HTR-8/SVneo (cell line): Measurements from ENCODE around the gene TMEM174.

Experiments
- DNase-seq: peaks from one replicate; pipeline ENCODE4 v3.0.0; 2011; ENCODE audit warnings: low spot score, mixed read lengths; ENCODE audit not compliant: insufficient read length
- FAIRE-seq: peaks from 2 replicates; lab custom pipeline; 2011; peaks lifted over from hg19 to GRCh38; lab: Jason Lieb, UNC

The TMEM174 gene, protein sequence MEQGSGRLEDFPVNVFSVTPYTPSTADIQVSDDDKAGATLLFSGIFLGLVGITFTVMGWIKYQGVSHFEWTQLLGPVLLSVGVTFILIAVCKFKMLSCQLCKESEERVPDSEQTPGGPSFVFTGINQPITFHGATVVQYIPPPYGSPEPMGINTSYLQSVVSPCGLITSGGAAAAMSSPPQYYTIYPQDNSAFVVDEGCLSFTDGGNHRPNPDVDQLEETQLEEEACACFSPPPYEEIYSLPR

DNA sequence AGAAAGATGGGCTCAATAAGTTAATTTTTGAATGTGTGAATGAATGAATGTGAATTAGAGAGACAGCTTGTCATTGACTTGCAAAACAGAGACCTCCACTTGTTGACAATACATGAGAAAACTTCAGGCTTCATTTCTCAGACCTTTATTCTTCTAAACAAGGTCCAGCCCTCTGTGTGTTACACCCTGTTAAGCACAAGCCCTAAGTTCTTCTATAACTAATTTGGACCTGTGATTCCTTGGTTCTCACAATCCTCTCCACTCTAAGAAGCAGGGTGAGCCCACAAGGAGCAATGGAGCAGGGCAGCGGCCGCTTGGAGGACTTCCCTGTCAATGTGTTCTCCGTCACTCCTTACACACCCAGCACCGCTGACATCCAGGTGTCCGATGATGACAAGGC is at the start of gene TMEM174:
TSS of gene TMEM174 (plus strand) at position 243 of the 400 bp plus-strand sequence. CDS start at position 294, 51 bp downstream.
- no peak for FAIRE-seq
- no peak for DNase-seq

DNA sequence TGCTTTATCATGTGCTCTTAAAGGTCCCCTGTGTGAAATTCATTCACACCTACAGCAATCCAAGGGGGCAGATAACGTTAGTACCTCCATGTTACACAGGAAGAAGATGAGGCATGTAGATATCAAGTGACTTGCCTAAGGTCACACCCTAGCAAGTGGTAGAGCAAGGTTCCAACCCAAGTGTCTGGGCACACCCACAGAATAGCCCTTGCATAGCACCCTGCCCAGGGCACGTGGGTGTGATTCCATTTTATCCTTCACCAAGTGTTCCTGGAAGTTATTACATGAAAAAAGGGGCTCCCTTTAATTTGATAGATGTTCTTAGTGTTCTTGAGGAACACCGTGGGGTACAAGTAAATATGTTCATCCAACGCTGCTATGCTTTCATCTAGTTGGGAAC is 47.7 kb upstream of the TMEM174 start:
- DNase-seq (no peak), FAIRE-seq (no peak)

DNA sequence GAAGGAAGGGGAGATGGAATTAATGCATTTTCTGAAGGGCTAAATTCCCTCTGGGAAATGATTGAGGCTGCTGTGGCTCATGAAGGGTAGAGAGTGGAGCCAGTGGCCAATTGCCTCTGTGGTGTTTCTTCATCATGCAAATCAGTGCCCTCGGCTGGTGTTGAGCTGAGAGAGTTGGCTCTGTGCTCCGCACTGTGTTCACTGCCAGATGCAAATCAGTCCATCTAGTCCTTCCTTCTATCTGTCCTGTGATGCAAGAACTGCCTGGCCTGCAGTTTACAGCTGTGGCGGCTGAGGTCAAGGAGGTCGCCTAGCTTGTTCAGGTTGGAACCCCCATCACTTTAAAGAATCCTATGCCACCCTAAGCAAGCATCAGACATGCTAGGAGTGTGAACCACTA is 46.6 kb upstream of the TMEM174 start:
- FAIRE-seq (peak; percentile 28), DNase-seq (no peak)

DNA sequence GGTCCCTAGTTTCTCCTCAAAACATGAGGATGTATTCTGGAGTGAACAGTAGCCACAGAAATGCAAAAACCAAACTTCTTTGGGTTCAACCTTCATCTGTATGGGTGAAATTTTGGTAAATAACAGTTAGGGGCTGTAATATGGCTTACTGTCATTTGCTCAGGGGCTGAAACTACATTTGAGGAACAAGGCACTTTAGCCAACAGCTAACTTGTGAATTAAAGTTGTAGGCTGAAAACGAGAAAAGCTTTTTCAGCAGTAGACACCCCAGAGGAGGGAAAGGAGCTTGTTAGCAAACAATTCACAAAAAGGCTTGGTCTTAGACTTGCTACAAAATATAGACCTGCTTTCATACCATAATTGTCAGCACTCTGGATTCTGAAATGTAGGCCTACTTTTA is 46.0 kb upstream of the TMEM174 start:
- DNase-seq (no peak), FAIRE-seq (no peak)

DNA sequence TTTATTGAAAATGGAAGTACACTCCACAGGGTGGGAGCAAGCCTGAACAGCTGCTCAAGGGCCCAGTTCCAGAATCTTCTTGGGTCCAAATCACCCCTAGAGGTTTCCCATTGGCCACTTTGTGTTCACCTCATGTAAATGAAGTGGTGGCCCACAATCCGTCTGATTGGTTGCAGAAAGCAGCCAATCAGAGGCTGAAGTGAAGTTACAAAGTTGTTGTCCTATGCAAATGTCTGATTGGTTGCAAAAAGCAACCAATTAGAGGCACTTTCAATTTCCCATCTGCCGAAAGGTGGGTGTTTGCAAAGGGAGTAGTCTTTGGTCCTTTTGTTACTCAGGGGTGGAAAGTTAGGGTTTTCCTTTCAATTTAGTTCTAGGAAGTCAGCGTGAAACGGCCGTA is 43.9 kb upstream of the TMEM174 start:
- DNase-seq (no peak), FAIRE-seq (no peak)

DNA sequence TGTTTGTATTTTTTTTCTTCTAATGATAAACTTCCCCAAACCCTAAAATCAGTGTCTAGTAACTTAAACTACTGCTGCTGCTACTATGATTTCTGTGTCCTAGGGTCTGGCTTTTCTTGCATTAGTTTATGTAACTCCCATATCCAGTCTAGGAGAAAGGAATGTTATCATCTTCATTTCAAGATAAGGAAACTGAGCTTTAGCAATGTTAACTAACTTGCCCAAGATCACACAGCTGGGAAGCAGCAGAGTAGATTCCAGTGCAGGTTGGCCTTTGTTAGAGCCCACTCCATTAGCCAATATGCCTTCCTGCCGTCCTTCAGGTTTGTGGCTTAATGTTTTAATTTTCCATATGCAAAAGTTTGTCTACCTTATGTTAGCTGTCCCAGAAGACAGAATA is 42.2 kb upstream of the TMEM174 start:
- FAIRE-seq (no peak), DNase-seq (no peak)

DNA sequence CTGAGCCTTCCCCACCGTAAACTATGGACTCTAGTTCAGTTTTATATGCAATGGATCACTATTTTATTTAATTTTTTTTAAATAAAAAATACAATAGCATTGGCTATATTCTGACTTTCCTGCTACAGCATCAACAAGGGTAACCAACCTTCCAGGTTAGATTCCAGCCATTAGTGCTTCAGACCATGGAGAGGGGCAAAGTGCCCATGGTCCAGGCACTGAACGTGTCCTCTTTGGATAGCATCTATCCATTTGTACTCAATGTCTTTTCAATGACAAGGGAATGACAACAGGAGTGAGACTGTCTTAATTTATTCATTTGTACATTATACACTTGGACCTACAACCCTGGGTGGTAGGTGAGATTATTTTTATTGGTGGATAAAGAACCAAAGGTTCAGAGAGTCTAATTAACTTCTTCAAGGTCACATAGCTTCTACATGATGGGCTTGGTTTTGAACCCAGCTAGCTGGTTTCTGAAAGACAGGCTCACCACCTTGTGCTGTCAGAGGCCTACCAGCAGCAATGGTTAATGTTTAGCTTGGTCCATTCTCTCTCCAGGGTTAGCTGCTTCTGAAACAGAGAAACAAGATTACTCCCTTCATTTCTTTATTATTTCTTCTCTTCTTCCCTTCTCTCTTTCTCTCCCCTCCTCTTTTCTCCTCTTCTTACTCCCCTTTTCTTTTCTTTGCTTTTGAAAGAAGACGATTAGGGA is 41.1 kb upstream of the TMEM174 start:
- DNase-seq (no peak), FAIRE-seq (no peak)

DNA sequence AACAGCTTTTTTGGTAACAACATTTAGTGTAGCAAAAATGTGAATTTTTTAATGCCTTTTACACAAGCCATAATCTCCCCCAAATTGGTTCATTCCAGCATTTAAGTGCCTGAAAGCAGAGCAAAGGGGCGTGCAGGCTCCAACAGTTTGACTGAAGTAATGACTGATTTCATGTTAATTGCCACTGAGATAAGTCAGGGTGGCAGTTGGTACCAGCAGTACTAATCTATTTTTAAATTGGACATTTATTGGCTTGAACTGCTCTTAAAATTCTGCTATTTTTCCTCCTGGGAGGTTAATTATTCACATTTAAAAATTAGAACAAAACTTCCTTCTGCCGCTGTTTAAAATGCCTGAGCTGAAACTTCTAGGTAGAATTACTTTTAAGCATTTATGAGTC is 40.2 kb upstream of the TMEM174 start:
- FAIRE-seq (no peak), DNase-seq (no peak)

DNA sequence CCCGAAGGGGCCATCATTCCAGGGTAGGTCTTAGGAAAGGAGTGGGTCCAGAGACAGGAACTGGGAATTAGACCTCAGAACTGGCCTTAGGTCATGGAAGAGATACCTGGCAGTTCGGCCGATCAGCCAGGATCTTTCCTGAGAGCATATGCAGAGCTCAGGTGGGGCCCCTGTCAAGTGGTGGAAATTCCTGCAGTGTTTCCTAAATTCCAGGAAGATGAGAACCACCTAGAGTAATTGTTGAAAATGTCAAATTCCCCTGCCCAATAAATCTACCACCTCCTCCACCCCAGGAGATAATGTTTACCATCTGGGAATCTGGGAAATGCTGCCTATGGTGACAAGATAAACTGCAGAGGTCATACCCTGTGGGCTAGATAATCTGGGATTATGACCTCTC is 38.0 kb upstream of the TMEM174 start:
- FAIRE-seq (peak; percentile 33), DNase-seq (no peak)

DNA sequence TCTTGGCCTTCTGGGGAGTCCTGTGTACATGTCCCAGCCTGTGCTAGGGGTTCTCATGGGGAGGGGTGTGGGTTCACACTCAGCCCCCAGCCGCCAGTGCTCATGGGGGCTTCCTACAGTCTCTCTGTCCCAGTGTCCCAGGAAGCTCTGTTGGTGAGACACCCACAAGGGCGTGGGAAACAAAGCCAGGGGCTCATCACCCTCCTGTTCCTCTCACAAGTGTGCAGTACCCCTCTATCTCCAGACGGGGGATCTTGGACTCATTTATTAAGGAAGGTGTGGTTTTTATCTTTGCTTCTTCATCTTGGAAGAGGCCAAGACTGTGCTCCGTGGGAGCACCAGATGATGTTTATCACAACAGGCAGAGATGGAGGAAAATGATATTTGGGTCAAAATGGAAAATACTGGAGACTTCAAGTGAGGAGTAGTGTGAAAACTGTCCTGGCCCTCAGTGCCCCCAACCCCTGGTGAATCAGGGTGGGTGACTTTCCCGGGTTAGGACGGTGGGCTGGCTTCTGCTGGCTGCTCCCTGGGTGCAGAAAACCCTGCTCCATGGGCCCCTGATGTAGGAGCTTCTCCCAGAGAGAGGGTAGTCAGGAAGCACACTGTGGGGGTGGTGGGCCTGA is 37.5 kb upstream of the TMEM174 start:
- DNase-seq: peak; percentile 53
- no peak for FAIRE-seq

DNA sequence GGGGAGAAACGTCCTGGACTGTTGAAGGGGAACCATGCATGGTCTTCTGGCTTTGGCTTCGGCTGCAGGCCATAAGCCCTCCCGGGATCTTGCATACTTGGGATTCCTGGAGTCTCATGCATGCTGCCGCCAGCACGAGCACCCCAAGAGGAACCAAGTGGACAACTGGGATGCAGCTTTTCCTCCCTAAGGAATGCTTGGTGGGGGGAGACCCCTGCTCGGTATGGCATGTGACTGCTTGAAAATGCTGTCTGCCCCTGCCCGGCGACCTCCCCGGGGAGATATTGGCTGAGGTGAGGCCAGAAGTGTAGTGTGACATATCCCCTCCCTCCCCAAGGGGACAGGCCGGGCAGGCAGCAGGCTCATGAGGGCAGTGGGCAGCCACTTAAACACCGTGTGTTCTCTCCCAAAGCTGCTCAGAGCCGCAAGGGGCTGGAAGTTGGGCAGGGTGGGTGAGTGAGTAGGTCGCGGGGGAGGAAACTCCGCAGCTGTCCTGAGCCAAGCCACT is 36.9 kb upstream of the TMEM174 start:
- DNase-seq (peak; percentile 62), FAIRE-seq (peak; percentile 81)

DNA sequence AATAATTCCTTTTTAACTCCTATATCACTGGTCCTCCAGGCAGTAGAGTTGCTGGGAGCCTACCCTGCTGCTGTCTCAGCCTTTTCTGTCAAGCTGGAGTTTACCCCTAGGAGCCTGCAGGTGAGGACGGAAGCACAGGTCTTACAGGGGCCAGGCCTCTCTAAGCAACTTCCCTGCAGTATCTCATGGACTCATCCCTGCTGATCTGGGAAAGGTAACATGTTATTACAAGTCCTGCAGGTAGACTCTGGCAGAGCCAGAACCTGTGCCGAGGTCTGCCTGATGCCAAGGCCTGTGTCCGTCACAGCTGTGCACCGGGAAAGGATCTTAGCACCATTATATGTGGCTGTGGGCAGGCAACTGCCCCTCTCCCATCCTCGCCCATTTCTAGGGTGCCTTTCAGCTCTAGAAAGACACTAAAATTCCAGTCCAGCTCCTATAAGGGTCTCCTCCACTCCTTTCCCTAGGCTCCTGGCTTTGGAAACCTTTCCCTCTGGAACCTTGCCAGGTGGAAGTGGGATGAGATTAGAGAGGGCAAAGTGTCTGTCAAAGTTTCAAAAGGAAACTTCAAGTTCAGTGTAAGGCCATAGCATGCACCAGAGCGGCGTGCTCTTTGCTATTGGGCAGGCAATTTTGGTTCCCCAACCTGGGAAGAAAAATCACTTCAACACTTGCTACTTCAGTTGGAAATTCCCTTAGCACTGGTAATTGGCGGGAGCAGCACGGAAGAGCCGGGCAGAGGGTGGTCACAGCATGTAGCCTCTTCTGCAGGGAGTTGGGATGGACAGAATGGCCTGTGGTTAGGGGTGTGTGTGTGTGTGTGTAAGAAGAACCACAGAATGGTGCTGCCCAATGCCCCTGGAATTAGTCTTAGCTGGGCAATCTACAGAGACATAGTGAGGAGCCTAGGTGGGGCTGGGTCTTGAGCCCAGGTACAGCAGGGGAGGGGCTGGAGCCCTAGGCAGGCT is 35.1 kb upstream of the TMEM174 start:
- DNase-seq: no peak
- FAIRE-seq: no peak

DNA sequence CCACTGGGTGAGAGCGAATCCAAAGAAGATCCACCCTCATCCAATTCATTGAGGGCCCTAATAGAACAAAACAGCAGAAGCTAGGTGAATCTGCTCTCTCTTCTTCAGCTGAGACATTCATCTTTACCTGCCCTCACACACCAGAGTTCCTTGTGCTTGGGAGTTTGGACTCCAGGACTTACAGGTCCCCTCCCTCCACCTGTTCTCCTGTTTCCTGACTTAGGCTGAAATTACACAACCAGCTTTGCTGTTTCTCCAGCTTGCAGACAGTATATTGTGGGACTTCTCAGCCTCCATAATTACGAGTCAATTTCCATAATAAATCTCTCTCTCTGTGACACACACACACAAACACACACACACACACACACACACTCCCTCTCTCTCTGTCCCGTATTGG is 33.5 kb upstream of the TMEM174 start:
- no peak for DNase-seq
- no peak for FAIRE-seq

DNA sequence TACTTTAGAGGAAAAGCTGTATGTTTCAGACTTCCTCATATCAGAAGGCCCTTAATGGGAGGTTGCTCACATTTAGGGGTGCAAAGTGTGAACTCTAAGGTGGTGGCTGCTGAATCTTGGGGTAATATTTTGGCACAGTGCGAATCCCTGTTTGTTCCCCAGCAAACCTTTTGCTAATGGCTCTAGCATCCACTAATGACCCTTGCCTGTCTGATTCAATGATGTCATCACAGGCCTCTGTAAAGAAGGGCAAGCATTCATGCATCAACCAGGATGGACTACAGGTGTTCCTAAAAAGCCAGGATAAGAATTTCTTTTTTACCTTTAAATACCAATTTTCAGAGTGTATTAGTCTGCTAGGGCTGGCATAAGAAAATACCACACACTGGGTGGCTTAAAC is 32.2 kb upstream of the TMEM174 start:
- DNase-seq (no peak), FAIRE-seq (no peak)

DNA sequence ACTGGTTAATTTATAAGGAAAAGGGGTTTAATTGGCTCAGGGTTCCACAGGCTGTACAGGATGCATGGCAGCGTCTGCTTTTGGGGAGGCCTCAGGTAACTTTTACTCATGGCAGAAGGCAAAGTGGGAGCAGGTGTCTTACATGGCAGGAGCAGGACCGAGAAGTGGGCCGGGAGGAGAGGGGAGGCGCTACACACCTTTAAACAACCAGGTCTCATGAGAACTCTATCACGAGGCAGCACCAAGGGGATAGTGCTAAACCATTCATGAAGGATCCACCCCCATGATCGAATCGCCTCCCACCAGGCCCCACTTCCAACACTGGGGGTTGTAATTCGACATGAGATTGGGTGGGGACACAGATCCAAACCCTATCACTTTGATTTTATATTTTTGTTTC is 31.0 kb upstream of the TMEM174 start:
- FAIRE-seq: no peak
- DNase-seq: no peak

DNA sequence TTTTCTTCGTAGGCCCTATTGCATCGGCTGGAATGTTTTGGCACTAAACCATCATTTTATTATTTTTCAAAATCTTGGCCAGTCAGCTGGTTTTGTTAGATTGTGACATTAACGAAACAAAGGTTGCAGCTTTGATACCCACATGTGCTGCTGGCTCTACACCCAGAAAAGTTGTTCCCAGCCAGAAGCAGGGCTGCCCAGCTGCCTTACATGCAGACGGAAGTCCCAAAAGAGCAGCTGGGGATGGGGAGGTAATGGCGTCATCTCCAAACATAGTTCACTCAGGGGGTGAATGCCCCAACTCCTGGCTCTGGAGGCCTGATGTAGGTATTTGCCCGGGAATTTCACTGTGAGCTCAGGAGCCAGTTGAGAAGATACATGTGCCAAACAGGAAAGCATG is 29.3 kb upstream of the TMEM174 start:
- FAIRE-seq (no peak), DNase-seq (no peak)

DNA sequence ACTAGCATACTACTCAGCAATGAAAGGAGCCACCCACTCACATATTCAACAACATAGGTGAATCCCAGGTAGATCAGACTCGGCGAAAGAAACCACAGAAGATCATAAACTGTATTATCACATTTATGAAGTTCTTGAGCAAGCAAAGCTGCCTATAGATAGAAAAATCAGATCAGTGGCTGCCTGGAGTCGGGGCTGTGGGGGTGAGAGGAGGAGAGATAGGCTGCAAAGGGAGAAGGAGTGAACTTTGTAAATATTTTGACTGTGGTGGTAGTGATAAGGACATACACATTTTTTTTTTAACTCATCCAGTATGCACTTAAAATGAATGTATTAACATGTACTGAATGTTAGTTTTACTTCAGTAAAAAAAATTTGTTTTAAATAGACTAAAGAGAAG is 23.5 kb upstream of the TMEM174 start:
- DNase-seq: no peak
- FAIRE-seq: no peak

DNA sequence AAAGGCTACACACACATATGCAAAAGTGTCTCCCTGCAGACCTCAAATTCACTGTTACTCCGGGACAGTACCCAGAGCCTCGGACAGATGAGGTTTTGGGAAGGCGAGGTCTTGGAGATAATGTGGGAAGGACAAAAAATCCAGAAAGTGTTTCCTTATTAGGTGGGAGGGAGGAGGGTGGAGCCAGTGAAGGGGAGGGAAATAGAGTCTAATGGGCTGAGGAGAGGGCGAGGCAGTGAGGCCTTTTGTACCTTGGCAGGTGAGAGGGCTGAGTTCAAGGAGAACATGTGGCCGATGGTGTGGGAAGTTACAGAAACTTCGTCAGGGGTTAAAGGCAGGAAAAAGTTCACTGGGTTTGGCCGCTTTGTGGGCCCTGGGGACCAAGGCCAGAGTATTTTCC is 22.1 kb upstream of the TMEM174 start:
- FAIRE-seq (no peak), DNase-seq (no peak)

DNA sequence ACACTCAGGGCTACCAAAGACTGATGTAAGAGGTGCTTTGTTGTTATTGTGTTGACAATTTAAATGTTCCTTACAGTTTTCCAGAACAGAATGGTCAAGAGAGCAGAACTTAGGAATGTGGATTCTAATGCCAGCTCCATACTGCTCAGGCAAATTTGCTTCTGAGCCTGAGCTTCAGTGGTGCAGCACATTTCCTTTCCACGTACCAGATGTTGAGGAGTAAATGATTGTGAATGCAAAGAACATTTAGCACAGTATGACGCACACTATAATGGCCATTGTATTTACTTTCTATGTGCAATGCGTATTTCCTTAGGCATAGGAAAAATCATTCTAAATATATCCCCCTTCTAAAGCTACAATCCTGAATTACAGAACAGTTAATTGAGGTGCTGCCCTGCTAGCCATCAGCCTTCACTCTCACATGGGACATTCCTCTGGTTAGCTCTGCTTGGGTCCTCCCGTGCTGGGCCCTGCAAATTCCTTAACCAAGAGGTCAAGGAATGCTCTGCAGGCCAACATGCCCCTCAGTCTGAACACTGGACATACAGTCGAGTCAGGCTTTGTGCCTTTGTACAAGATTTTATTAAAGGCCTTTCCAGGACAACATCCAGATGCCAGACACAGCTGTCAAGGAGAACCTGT is 21.1 kb upstream of the TMEM174 start:
- FAIRE-seq (no peak), DNase-seq (no peak)
